Measurements from ENCODE around the gene WDFY1. TPM values are rescaled to one million over a fixed set of nuclear protein-coding genes. Genes with fewer than 3 reads are reported as not detected.

WDFY1 gene
- total RNA-seq, 6 donors from 2014 or later: 32.6 to 90.1 (median 41.2) TPM

DNA sequence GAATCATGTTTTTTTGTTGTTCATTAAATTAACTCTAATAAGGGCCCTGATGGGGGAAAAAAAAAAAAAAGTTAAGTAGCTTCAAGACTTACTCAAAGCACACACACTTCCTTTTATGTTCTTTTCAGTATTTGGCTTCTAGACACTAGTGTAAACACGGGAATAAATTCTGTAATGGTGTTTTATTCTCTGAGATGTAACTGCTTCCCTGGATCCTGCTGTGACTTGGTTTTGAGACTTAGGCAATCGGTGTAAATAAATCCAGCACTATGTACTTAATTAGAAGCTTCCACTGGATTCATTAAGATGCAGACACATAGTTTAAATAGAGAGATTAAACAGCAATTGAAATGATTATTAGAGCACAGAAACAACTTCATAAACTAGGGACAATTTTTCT is 81.6 kb downstream of the WDFY1 start:
- no peak overlapping the region for H3K4me3 ChIP-seq
- ATAC-seq (ENCODE audit: low FRiP score in 2 of 2): no peak
- no peaks in the 10 kb centered on the region for H3K4me1 ChIP-seq
- no peaks in the 10 kb centered on the region for H3K27me3 ChIP-seq
- 55 to 68% methylated on average over 2 of the region's 2 CpGs for WGBS, 2 donors
- no peaks in the 10 kb centered on the region for H3K9me3 ChIP-seq
- no peak overlapping the region for H3K27ac ChIP-seq
- no peaks in the 10 kb centered on the region for H3K36me3 ChIP-seq
- TF ChIP-seq EP300 (IDR thresholded peaks at IDR 0.05) (no peak), POLR2AphosphoS5 (IDR thresholded peaks at IDR 0.05) (no peak), POLR2A (IDR thresholded peaks at IDR 0.05) (no peak)
- TF ChIP-seq, protein P1, sequence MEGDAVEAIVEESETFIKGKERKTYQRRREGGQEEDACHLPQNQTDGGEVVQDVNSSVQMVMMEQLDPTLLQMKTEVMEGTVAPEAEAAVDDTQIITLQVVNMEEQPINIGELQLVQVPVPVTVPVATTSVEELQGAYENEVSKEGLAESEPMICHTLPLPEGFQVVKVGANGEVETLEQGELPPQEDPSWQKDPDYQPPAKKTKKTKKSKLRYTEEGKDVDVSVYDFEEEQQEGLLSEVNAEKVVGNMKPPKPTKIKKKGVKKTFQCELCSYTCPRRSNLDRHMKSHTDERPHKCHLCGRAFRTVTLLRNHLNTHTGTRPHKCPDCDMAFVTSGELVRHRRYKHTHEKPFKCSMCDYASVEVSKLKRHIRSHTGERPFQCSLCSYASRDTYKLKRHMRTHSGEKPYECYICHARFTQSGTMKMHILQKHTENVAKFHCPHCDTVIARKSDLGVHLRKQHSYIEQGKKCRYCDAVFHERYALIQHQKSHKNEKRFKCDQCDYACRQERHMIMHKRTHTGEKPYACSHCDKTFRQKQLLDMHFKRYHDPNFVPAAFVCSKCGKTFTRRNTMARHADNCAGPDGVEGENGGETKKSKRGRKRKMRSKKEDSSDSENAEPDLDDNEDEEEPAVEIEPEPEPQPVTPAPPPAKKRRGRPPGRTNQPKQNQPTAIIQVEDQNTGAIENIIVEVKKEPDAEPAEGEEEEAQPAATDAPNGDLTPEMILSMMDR (IDR thresholded peaks at IDR 0.05): no peak
- no peak for DNase-seq

DNA sequence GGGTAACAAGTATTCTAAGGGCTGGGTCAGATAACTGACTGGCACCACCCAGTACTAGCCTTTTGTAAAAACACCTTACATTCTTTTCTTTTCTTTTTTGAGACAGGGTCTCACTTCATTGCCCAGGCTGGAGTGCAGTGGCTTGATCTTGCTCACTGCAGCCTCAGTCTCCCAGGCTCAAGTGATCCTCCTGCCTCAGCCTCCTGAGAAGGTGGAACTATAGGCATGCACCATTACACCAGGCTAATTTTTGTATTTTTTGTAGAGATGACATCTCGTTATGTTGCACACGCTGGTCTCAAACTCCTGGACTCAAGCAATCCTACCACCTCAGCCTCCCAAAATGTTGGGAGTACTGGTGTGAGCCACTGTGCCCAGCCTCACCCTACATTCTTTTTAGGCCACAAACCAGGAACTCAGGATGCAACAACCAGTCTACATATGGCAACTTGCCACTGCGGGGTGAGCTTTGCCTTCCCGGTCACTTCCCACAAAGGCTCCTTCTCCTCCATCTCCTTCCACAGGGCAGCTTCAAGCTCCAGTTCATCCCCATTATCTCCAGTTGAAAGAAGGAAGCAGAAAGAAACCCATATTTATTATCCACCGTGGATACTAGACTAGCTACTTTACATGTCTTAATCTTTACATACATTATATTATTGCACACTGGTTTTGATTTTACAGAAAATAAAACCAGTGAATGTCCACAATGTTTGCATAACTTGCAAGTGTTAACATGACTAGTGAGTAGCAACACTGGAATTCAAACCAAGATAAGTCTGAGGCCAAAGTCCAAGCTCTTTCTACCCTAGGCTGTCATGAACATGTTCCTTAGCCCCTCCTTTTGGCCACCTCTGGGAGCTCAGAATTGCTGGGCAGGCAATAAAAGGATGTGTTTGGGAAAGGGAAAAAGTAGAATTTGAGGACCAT is 84.1 kb downstream of the WDFY1 start:
- DNase-seq (no peak), ATAC-seq (ENCODE audit: low FRiP score in 2 of 2) (peak in 1 of 2 donors; percentile 64)
- WGBS, 2 donors: 73 to 77% methylated on average over 5 of the region's 5 CpGs
- H3K9me3 ChIP-seq: no peaks in the 10 kb centered on the region
- no peaks in the 10 kb centered on the region for H3K27me3 ChIP-seq
- no peak overlapping the region for H3K4me3 ChIP-seq
- no peaks in the 10 kb centered on the region for H3K36me3 ChIP-seq
- H3K4me1 ChIP-seq: no peaks in the 10 kb centered on the region
- H3K27ac ChIP-seq: peak overlapping the region in 1 of 4 donors; percentile 14
- TF ChIP-seq EP300 (IDR thresholded peaks at IDR 0.05): no peak

DNA sequence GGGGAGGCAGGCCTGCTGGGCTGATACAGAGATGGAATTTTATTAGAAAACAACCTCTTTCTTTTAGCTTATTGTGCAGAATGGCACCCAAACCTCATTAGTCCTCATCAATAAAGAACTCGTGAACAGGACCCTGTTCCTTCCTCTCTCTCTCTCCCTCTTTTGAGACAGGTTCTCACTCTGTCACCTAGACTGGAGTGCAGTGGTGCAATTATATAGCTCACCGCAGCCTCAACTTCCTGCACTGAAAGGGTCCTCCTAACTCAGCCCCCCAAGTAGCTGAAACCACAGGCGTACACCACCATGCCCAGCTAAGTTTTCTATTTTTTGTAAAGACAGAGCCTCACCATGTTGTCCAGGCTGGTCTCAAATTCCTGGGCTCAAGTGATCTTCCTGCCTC is 86.1 kb downstream of the WDFY1 start:
- no peak for ATAC-seq (ENCODE audit: low FRiP score in 2 of 2)
- 89 to 90% methylated on average over 3 of the region's 3 CpGs for WGBS, 2 donors

DNA sequence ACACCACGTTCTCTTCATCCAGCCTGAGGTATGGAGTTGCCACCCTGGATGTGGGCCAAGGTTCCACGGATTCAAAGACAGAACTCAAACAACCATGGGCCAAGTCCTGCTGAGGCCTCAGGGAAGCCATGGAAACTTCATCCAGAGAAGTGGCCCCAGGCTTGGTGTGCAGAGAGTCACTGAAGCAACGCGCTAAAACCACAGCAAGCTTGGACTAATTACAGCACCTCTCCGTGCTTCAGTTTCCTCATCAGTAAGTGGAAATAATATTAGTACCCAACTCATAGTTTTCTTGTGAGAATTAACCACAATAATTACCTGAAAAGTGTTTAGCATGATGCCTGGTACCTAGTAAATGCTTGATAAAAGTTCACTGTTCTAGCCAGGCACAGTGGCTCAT is 88.6 kb downstream of the WDFY1 start:
- 73 to 83% methylated on average over 5 of the region's 5 CpGs for WGBS, 2 donors
- no peak for DNase-seq
- Histone ChIP-seq H3K4me3 (no peak overlapping the region), H3K4me1 (no peaks in the 10 kb centered on the region), H3K36me3 (peaks cover 0 to 15% (median 4%) of the 10 kb centered on the region in 4 donors), H3K9me3 (no peaks in the 10 kb centered on the region), H3K27me3 (no peaks in the 10 kb centered on the region), H3K27ac (no peak overlapping the region)
- ATAC-seq (ENCODE audit: low FRiP score in 2 of 2): no peak
- TF ChIP-seq, protein P1 (IDR thresholded peaks at IDR 0.05): no peak

More for the DNA sequence above, 86.1 kb downstream of the WDFY1 start:
- DNase-seq: no peak
- TF ChIP-seq EP300 (IDR thresholded peaks at IDR 0.05) (no peak), POLR2A (IDR thresholded peaks at IDR 0.05) (no peak), POLR2AphosphoS5 (IDR thresholded peaks at IDR 0.05) (no peak)
- TF ChIP-seq, protein P1 (IDR thresholded peaks at IDR 0.05): no peak
- Histone ChIP-seq H3K9me3 (no peaks in the 10 kb centered on the region), H3K27me3 (no peaks in the 10 kb centered on the region), H3K4me1 (no peaks in the 10 kb centered on the region), H3K4me3 (no peak overlapping the region), H3K27ac (no peak overlapping the region), H3K36me3 (peaks cover 0 to 7% (median 0%) of the 10 kb centered on the region in 4 donors)

DNA sequence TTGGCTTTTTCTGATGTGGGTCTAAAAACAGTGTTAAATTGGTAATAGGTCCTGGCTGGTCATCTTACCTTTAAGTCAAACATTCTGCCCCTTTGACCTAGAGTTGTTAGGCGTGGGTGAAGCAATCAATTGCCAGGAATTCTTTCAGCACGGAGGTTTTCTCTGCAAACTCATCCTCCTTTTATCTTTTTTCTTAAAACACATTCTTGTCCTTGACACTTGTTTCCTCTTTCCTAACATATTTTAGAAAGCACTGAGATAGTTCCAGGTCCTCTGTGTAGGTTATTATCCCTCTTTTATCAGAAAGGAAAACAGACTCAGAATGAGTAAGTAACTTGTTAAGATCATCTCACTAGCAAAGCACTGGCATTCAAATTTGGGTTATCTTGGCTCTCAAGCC is 89.1 kb downstream of the WDFY1 start:
- ATAC-seq (ENCODE audit: low FRiP score in 2 of 2) (no peak), DNase-seq (no peak)
- no peak overlapping the region for H3K4me3 ChIP-seq
- H3K9me3 ChIP-seq: no peaks in the 10 kb centered on the region
- peaks cover 0 to 15% (median 4%) of the 10 kb centered on the region in 4 donors for H3K36me3 ChIP-seq
- H3K4me1 ChIP-seq: no peaks in the 10 kb centered on the region
- H3K27me3 ChIP-seq: no peaks in the 10 kb centered on the region
- no peak overlapping the region for H3K27ac ChIP-seq
- TF ChIP-seq, protein P1 (IDR thresholded peaks at IDR 0.05): no peak
- TF ChIP-seq POLR2A (IDR thresholded peaks at IDR 0.05): no peak
- TF ChIP-seq EP300 (IDR thresholded peaks at IDR 0.05): no peak
- TF ChIP-seq POLR2AphosphoS5 (IDR thresholded peaks at IDR 0.05): no peak
- 53 to 57% methylated on average over 2 of the region's 2 CpGs for WGBS, 2 donors
